ENCODE results near the gene EIF3A.

The EIF3A gene

GRCh38 chr10:119006451-119007210 is 74.0 kb downstream of the EIF3A start:
- H3K9me3 ChIP-seq (ENCODE audit: control insufficient read depth, insufficient read depth, low read length): no peaks in the 10 kb centered on the region
- H3K27me3 ChIP-seq (ENCODE audit: control insufficient read depth, insufficient read depth, low read length): no peaks in the 10 kb centered on the region
- no CpG with 5 or more reads among the region's 9 CpGs for WGBS (ENCODE audit: insufficient coverage, insufficient read length)
- no peak overlapping the region for H3K27ac ChIP-seq (ENCODE audit: low read length)
- no peak for DNase-seq (ENCODE audit: low read depth, low spot score)
- H3K36me3 ChIP-seq (ENCODE audit: control insufficient read depth, insufficient read depth, low read length): no peaks in the 10 kb centered on the region
- H3K4me3 ChIP-seq (ENCODE audit: low read length): no peak overlapping the region
- no peaks in the 10 kb centered on the region for H3K4me1 ChIP-seq (ENCODE audit: control insufficient read depth, insufficient read depth, low read length)

- WGBS (ENCODE audit: insufficient coverage, insufficient read length): no CpG with 5 or more reads among the region's 9 CpGs
- no peak for DNase-seq (ENCODE audit: low read depth, low spot score)
- no peak overlapping the region for H3K27ac ChIP-seq (ENCODE audit: low read length)
- no peaks in the 10 kb centered on the region for H3K9me3 ChIP-seq (ENCODE audit: control insufficient read depth, insufficient read depth, low read length)
- H3K36me3 ChIP-seq (ENCODE audit: control insufficient read depth, insufficient read depth, low read length): no peaks in the 10 kb centered on the region
- no peak overlapping the region for H3K4me3 ChIP-seq (ENCODE audit: low read length)
- no peaks in the 10 kb centered on the region for H3K27me3 ChIP-seq (ENCODE audit: control insufficient read depth, insufficient read depth, low read length)
- H3K4me1 ChIP-seq (ENCODE audit: control insufficient read depth, insufficient read depth, low read length): no peaks in the 10 kb centered on the region
Observed at GRCh38 chr10:119005362-119006043, 75.1 kb downstream of the EIF3A start.

- no peak overlapping the region for H3K27ac ChIP-seq (ENCODE audit: low read length)
- no peaks in the 10 kb centered on the region for H3K4me1 ChIP-seq (ENCODE audit: control insufficient read depth, insufficient read depth, low read length)
- DNase-seq (ENCODE audit: low read depth, low spot score): no peak
- H3K27me3 ChIP-seq (ENCODE audit: control insufficient read depth, insufficient read depth, low read length): no peaks in the 10 kb centered on the region
- H3K4me3 ChIP-seq (ENCODE audit: low read length): no peak overlapping the region
- no peaks in the 10 kb centered on the region for H3K9me3 ChIP-seq (ENCODE audit: control insufficient read depth, insufficient read depth, low read length)
- no CpG with 5 or more reads among the region's 7 CpGs for WGBS (ENCODE audit: insufficient coverage, insufficient read length)
- no peaks in the 10 kb centered on the region for H3K36me3 ChIP-seq (ENCODE audit: control insufficient read depth, insufficient read depth, low read length)
Observed at GRCh38 chr10:119003572-119004289, 76.9 kb downstream of the EIF3A start.

- Histone ChIP-seq H3K4me3 (ENCODE audit: low read length) (no peak overlapping the region), H3K27ac (ENCODE audit: low read length) (no peak overlapping the region), H3K9me3 (ENCODE audit: control insufficient read depth, insufficient read depth, low read length) (no peaks in the 10 kb centered on the region), H3K4me1 (ENCODE audit: control insufficient read depth, insufficient read depth, low read length) (no peaks in the 10 kb centered on the region), H3K27me3 (ENCODE audit: control insufficient read depth, insufficient read depth, low read length) (no peaks in the 10 kb centered on the region), H3K36me3 (ENCODE audit: control insufficient read depth, insufficient read depth, low read length) (no peaks in the 10 kb centered on the region)
- WGBS (ENCODE audit: insufficient coverage, insufficient read length): no CpG with 5 or more reads among the region's 10 CpGs
- no peak for DNase-seq (ENCODE audit: low read depth, low spot score)
Observed at GRCh38 chr10:119001717-119002500, 78.7 kb downstream of the EIF3A start.

GRCh38 chr10:118998183-118998582 is 82.4 kb downstream of the EIF3A start:
- Histone ChIP-seq H3K27me3 (ENCODE audit: control insufficient read depth, insufficient read depth, low read length) (no peaks in the 10 kb centered on the region), H3K36me3 (ENCODE audit: control insufficient read depth, insufficient read depth, low read length) (no peaks in the 10 kb centered on the region), H3K27ac (ENCODE audit: low read length) (no peak overlapping the region), H3K4me3 (ENCODE audit: low read length) (no peak overlapping the region), H3K9me3 (ENCODE audit: control insufficient read depth, insufficient read depth, low read length) (no peaks in the 10 kb centered on the region), H3K4me1 (ENCODE audit: control insufficient read depth, insufficient read depth, low read length) (no peaks in the 10 kb centered on the region)
- no CpG with 5 or more reads among the region's 5 CpGs for WGBS (ENCODE audit: insufficient coverage, insufficient read length)
- no peak for DNase-seq (ENCODE audit: low read depth, low spot score)

- H3K4me1 ChIP-seq (ENCODE audit: control insufficient read depth, insufficient read depth, low read length): no peaks in the 10 kb centered on the region
- no peak for DNase-seq (ENCODE audit: low read depth, low spot score)
- no CpG with 5 or more reads among the region's 2 CpGs for WGBS (ENCODE audit: insufficient coverage, insufficient read length)
- H3K27me3 ChIP-seq (ENCODE audit: control insufficient read depth, insufficient read depth, low read length): no peaks in the 10 kb centered on the region
- H3K36me3 ChIP-seq (ENCODE audit: control insufficient read depth, insufficient read depth, low read length): no peaks in the 10 kb centered on the region
- H3K9me3 ChIP-seq (ENCODE audit: control insufficient read depth, insufficient read depth, low read length): no peaks in the 10 kb centered on the region
- H3K27ac ChIP-seq (ENCODE audit: low read length): no peak overlapping the region
- no peak overlapping the region for H3K4me3 ChIP-seq (ENCODE audit: low read length)
Observed at GRCh38 chr10:118997379-118997778, 83.2 kb downstream of the EIF3A start.

GRCh38 chr10:118995739-118996138 is 84.9 kb downstream of the EIF3A start:
- Histone ChIP-seq H3K9me3 (ENCODE audit: control insufficient read depth, insufficient read depth, low read length) (no peaks in the 10 kb centered on the region), H3K4me1 (ENCODE audit: control insufficient read depth, insufficient read depth, low read length) (no peaks in the 10 kb centered on the region), H3K4me3 (ENCODE audit: low read length) (no peak overlapping the region), H3K27me3 (ENCODE audit: control insufficient read depth, insufficient read depth, low read length) (no peaks in the 10 kb centered on the region), H3K36me3 (ENCODE audit: control insufficient read depth, insufficient read depth, low read length) (no peaks in the 10 kb centered on the region), H3K27ac (ENCODE audit: low read length) (no peak overlapping the region)
- no peak for DNase-seq (ENCODE audit: low read depth, low spot score)
- no CpG with 5 or more reads among the region's 10 CpGs for WGBS (ENCODE audit: insufficient coverage, insufficient read length)

- H3K4me1 ChIP-seq (ENCODE audit: control insufficient read depth, insufficient read depth, low read length): no peaks in the 10 kb centered on the region
- H3K9me3 ChIP-seq (ENCODE audit: control insufficient read depth, insufficient read depth, low read length): no peaks in the 10 kb centered on the region
- no CpG with 5 or more reads among the region's 2 CpGs for WGBS (ENCODE audit: insufficient coverage, insufficient read length)
- no peaks in the 10 kb centered on the region for H3K36me3 ChIP-seq (ENCODE audit: control insufficient read depth, insufficient read depth, low read length)
- H3K27me3 ChIP-seq (ENCODE audit: control insufficient read depth, insufficient read depth, low read length): no peaks in the 10 kb centered on the region
- H3K27ac ChIP-seq (ENCODE audit: low read length): no peak overlapping the region
- DNase-seq (ENCODE audit: low read depth, low spot score): no peak
- H3K4me3 ChIP-seq (ENCODE audit: low read length): no peak overlapping the region
Observed at GRCh38 chr10:118994321-118994720, 86.3 kb downstream of the EIF3A start.

GRCh38 chr10:118993214-118993613 is 87.4 kb downstream of the EIF3A start:
- no peak for DNase-seq (ENCODE audit: low read depth, low spot score)
- Histone ChIP-seq H3K27me3 (ENCODE audit: control insufficient read depth, insufficient read depth, low read length) (no peaks in the 10 kb centered on the region), H3K9me3 (ENCODE audit: control insufficient read depth, insufficient read depth, low read length) (no peaks in the 10 kb centered on the region), H3K36me3 (ENCODE audit: control insufficient read depth, insufficient read depth, low read length) (no peaks in the 10 kb centered on the region), H3K4me3 (ENCODE audit: low read length) (no peak overlapping the region), H3K27ac (ENCODE audit: low read length) (no peak overlapping the region), H3K4me1 (ENCODE audit: control insufficient read depth, insufficient read depth, low read length) (no peaks in the 10 kb centered on the region)
- no CpG with 5 or more reads among the region's 3 CpGs for WGBS (ENCODE audit: insufficient coverage, insufficient read length)

- H3K4me3 ChIP-seq (ENCODE audit: low read length): no peak overlapping the region
- H3K27me3 ChIP-seq (ENCODE audit: control insufficient read depth, insufficient read depth, low read length): no peaks in the 10 kb centered on the region
- H3K36me3 ChIP-seq (ENCODE audit: control insufficient read depth, insufficient read depth, low read length): no peaks in the 10 kb centered on the region
- no CpG with 5 or more reads among the region's 2 CpGs for WGBS (ENCODE audit: insufficient coverage, insufficient read length)
- no peak overlapping the region for H3K27ac ChIP-seq (ENCODE audit: low read length)
- no peak for DNase-seq (ENCODE audit: low read depth, low spot score)
- no peaks in the 10 kb centered on the region for H3K9me3 ChIP-seq (ENCODE audit: control insufficient read depth, insufficient read depth, low read length)
- no peaks in the 10 kb centered on the region for H3K4me1 ChIP-seq (ENCODE audit: control insufficient read depth, insufficient read depth, low read length)
Observed at GRCh38 chr10:118992496-118992895, 88.1 kb downstream of the EIF3A start.

Data from iPS DF 6.9 (cell line).